Hepatocyte (in vitro differentiated cells): ENCODE measurements around the gene POLR3GL.

Experiments
- EZH2 ChIP-seq: fragments of 200-600 bp; sonication (generic); IDR thresholded peaks from 2 replicates; pipeline ENCODE4 v1.6.1; 2016; ENCODE audit warnings: antibody characterized with exemption, mild to moderate bottlenecking, borderline replicate concordance
- EZH2phosphoT487 ChIP-seq: fragments of 200-600 bp; sonication (generic); IDR thresholded peaks from one replicate; pipeline ENCODE4 v1.6.1; 2018; ENCODE audit warnings: antibody characterized with exemption, mild to moderate bottlenecking, low read depth, moderate library complexity; ENCODE audit not compliant: unreplicated experiment, severe bottlenecking
- TF ChIP-seq, protein P1 (sequence below): fragments of 200-600 bp; sonication (generic); IDR thresholded peaks from 2 replicates; pipeline ENCODE4 v1.5.1; 2016; ENCODE audit warnings: antibody characterized with exemption, mild to moderate bottlenecking; ENCODE audit not compliant: poor library complexity

DNA sequence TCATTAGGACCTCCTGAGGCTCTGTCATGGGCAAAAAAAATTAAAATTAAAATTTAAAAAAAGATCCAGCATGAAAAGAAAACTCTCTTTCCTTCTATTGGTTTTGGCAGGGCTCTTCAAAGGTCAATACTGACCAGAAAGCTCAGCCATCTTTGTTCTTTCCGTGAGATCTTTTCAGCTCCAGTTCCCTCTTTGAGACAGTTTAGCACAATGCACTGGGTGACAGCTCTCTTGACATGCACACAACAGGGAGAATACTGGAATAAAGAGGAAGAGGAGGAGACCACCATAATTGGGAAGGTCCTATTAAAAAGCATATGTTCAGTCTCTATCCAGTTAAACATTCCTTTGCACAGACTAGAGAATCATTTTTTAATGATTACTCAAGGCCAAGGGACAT is 13.0 kb upstream of the POLR3GL start:
- TF ChIP-seq EZH2 (no peak), EZH2phosphoT487 (no peak)
- TF ChIP-seq, protein P1, sequence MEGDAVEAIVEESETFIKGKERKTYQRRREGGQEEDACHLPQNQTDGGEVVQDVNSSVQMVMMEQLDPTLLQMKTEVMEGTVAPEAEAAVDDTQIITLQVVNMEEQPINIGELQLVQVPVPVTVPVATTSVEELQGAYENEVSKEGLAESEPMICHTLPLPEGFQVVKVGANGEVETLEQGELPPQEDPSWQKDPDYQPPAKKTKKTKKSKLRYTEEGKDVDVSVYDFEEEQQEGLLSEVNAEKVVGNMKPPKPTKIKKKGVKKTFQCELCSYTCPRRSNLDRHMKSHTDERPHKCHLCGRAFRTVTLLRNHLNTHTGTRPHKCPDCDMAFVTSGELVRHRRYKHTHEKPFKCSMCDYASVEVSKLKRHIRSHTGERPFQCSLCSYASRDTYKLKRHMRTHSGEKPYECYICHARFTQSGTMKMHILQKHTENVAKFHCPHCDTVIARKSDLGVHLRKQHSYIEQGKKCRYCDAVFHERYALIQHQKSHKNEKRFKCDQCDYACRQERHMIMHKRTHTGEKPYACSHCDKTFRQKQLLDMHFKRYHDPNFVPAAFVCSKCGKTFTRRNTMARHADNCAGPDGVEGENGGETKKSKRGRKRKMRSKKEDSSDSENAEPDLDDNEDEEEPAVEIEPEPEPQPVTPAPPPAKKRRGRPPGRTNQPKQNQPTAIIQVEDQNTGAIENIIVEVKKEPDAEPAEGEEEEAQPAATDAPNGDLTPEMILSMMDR = no peak
